Dermis microvascular lymphatic vessel endothelial cell (primary cell): Measurements from ENCODE around the gene NUDT12. TPM values are rescaled to one million over a fixed set of nuclear protein-coding genes. Genes with fewer than 3 reads are reported as not detected.

Source experiments
- DNase-seq, 2 donors: peaks; one replicate each; pipeline versions ENCODE4 v3.0.0 to v3.0.0-alpha.2; 2010; ENCODE audit warnings: low read depth in 2 of 2
- total RNA-seq: library from RNA; depleted of rRNA; stranded (reverse); fragments of >200 nt; gene quantifications from 2 replicates; pipeline ENCODE4 v1.2.1, GENCODE V29; 2014

The NUDT12 gene
- total RNA-seq: 3.4 and 4.2 TPM in 2 replicates

GRCh38 chr5:103562453-103563157 lies at the start of gene NUDT12:
Gene NUDT12, minus strand, starts transcription at chr5:103562789. Its CDS starts 2,541 bp downstream, at chr5:103560248.
- DNase-seq: peak; percentile 43 to 74

- DNase-seq: no peak
These were observed 44.8 kb upstream of the NUDT12 start for GRCh38 chr5:103607346-103607745.

- DNase-seq: peak in 1 of 2 donors; percentile 8
These were observed 42.7 kb upstream of the NUDT12 start for GRCh38 chr5:103605277-103605676.

GRCh38 chr5:103602438-103602837 lies 39.8 kb upstream of the NUDT12 start:
- DNase-seq: no peak

- no peak for DNase-seq
These were observed 38.7 kb upstream of the NUDT12 start for GRCh38 chr5:103601314-103601713.

GRCh38 chr5:103600086-103600485 lies 37.5 kb upstream of the NUDT12 start:
- no peak for DNase-seq

GRCh38 chr5:103598997-103599566 lies 36.5 kb upstream of the NUDT12 start:
- no peak for DNase-seq

- no peak for DNase-seq
These were observed 27.6 kb upstream of the NUDT12 start for GRCh38 chr5:103590221-103590620.

GRCh38 chr5:103589776-103590175 lies 27.2 kb upstream of the NUDT12 start:
- DNase-seq: no peak

GRCh38 chr5:103589357-103589756 lies 26.8 kb upstream of the NUDT12 start:
- no peak for DNase-seq

- DNase-seq: peak; percentile 21 to 40
These were observed 24.7 kb upstream of the NUDT12 start for GRCh38 chr5:103587185-103587748.

- DNase-seq: peak; percentile 53 to 67
These were observed 19.8 kb upstream of the NUDT12 start for GRCh38 chr5:103582364-103582763.

- no peak for DNase-seq
These were observed 10.8 kb upstream of the NUDT12 start for GRCh38 chr5:103573411-103573810.

- no peak for DNase-seq
These were observed 9.9 kb upstream of the NUDT12 start for GRCh38 chr5:103572454-103572853.

GRCh38 chr5:103571730-103572129 lies 9.1 kb upstream of the NUDT12 start:
- DNase-seq: no peak

- no peak for DNase-seq
These were observed 6.9 kb upstream of the NUDT12 start for GRCh38 chr5:103569313-103570060.

GRCh38 chr5:103565719-103566118 lies 3.1 kb upstream of the NUDT12 start:
- no peak for DNase-seq

GRCh38 chr5:103561685-103562452 lies 720 bp downstream of the NUDT12 start:
- DNase-seq: no peak

GRCh38 chr5:103560826-103561225 lies 1.8 kb downstream of the NUDT12 start:
- DNase-seq: no peak

- no peak for DNase-seq
These were observed 15.7 kb downstream of the NUDT12 start for GRCh38 chr5:103546858-103547257.

- no peak for DNase-seq
These were observed 20.1 kb downstream of the NUDT12 start for GRCh38 chr5:103542441-103542840.
